Femur (tissue), 1 donor: ENCODE data around the gene NTN5.

Experiments
- DNase-seq: peaks from one replicate; pipeline ENCODE4 v3.0.0-alpha.2; 2017

The NTN5 gene

GRCh38 chr19:48627865-48628314 lies 44.9 kb downstream of the NTN5 start:
- DNase-seq = no peak

- DNase-seq = no peak
Measured at GRCh38 chr19:48627201-48627864, 45.5 kb downstream of the NTN5 start.

- DNase-seq = no peak
Measured at GRCh38 chr19:48625891-48626327, 46.9 kb downstream of the NTN5 start.

GRCh38 chr19:48624791-48625723 lies 47.8 kb downstream of the NTN5 start:
- DNase-seq = no peak

GRCh38 chr19:48624067-48624594 lies 48.7 kb downstream of the NTN5 start:
- peak; percentile 99 for DNase-seq

GRCh38 chr19:48623556-48624066 lies 49.2 kb downstream of the NTN5 start:
- DNase-seq = no peak

GRCh38 chr19:48619692-48620585 lies 52.9 kb downstream of the NTN5 start:
- no peak for DNase-seq

GRCh38 chr19:48618916-48619691 lies 53.7 kb downstream of the NTN5 start, which contains the start of the genes RPL18 and SPHK2:
Gene RPL18 (minus strand): TSS chr19:48619178. CDS start chr19:48619143, 35 bp downstream.
Gene SPHK2 (plus strand): TSS chr19:48619506. CDS start chr19:48620515, 1,009 bp downstream.
- DNase-seq = peak; percentile 99

GRCh38 chr19:48618278-48618915 lies 54.4 kb downstream of the NTN5 start:
- no peak for DNase-seq

GRCh38 chr19:48617146-48617937 lies 55.5 kb downstream of the NTN5 start:
- peak; percentile 47 for DNase-seq

GRCh38 chr19:48616491-48617056 lies 56.2 kb downstream of the NTN5 start:
- no peak for DNase-seq

GRCh38 chr19:48616041-48616436 lies 56.8 kb downstream of the NTN5 start:
- DNase-seq = no peak

- DNase-seq = no peak
Measured at GRCh38 chr19:48615231-48616040, 57.4 kb downstream of the NTN5 start.

- DNase-seq = no peak
Measured at GRCh38 chr19:48614436-48615230, 58.2 kb downstream of the NTN5 start, which contains the start of gene FAM83E. Gene FAM83E (minus strand): TSS chr19:48615076. CDS start chr19:48613372, 1,704 bp downstream.

- no peak for DNase-seq
Measured at GRCh38 chr19:48613852-48614435, 58.9 kb downstream of the NTN5 start.

GRCh38 chr19:48613024-48613851 lies 59.6 kb downstream of the NTN5 start:
- no peak for DNase-seq
